GF-D8 (cell line): ENCODE data around the gene TBC1D19.

ENCODE experiments used
- DNase-seq: peaks from one replicate; lab custom pipeline; 2025; lab: John Stamatoyannopoulos, UW

The TBC1D19 gene

DNA sequence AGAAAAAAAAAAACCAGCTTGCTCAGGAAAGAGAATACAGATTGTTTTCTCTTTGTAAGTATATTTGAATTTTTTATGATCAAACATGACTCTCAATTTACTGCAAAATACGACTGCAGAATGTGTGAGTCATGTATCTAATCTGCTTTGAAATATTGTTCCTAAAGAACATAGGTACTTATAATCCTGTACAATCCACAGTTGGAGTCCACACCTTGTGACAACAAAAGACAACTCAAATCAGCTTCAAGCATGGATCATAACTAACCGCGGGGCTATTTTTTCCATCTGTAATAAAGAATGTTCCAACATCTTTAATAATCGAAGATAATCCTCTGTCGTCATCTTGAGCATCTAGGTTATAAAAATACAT, 198.9 kb downstream of the TBC1D19 start:
- DNase-seq: no peak

DNA sequence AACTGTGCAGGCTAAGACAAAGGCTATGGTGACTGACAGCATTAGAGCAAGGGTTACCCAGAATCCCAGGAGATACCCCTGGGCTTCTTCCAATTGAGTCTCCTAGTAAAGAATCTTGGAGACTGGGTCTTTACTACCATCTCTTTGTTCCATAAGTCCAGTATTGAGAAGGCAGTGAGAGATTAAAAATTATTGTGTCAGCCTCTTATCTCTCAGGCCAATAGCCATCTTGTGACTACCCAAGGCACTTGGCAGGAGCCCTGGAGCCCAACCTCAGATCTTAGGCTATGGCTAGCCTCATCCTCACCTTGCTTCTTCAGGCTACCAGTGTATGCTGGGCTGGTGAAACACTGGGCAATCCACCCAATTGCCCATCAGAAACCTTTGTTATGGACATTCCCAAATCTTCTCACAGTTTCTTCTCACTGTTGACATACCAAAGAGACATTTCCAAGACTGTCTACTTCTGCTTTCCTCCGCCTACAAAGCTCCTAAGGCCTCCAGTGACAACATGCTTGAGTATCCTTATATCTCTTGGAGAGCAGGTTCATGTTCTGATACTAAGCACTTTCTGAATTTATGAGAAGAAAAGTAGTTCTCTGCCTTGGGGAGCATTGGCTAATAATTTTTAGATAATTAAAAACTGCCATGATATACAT, 200.5 kb downstream of the TBC1D19 start:
- DNase-seq: no peak

- no peak for DNase-seq
Observed at GRCh38 chr4:26785312-26785711, 201.4 kb downstream of the TBC1D19 start.

GRCh38 chr4:26785810-26786209, 201.9 kb downstream of the TBC1D19 start:
- peak; percentile 23 for DNase-seq

DNA sequence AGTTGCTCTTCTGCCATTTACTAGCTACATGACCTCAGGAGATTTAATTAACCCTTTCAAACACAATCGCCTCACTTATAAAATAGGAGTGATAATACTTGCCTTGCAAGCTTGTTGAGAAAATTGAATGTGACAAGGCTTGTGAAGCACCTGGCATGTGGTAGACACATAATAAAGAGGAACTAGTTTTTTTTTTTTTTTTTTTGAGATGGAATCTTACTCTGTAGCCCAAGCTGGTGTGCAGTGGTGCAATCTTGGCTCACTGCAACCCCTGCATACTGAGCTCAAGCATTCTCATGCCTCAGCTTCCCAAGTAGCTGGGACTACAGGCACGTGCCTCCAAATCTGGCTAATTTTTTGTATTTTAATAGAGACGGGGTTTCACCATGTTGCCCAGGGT, 203.0 kb downstream of the TBC1D19 start:
- DNase-seq: peak; percentile 78

DNA sequence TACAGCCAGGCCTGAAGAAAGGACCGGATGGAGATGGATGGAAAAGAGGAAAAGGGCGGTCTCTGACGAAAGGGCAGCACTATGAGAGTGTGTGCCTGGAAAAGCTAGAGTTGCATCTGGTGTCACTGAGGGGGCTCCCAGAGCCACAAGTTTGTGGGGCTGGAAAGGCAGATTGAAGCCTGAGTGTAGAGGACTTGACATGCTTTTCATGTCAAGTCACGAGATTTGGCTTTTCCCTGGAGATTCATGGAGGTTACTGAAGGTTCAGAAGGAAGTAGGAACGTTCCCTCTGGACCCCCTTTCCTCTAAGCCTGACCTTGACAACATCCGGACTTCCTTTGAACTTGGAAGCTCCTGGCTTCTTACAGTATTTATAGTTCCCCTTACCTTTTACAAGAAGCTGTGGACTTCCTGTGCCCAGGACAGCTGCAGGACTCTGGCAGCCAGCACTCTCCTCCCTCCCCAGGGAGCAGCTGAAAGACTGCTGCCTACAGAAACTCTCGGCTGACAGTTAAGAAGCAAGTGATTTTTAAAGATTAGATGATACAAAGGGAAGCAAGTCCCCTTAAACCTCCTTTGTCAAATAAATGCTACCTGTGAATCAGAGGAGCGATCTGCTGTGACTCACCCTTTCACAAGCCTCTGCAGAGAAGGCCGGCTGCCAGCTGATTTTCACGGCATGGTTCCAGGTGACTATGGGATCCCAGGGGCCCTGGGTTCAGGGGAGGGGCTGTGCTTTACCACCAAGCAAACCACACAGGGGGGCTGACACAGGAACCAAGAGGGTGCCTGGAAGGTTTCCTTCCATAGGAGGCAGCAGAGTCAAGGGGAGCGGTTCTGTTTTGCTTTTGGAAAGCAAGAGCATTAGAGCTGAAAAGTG, 203.8 kb downstream of the TBC1D19 start:
- DNase-seq: peak; percentile 58

- no peak for DNase-seq
Observed at GRCh38 chr4:26788341-26788733, 204.5 kb downstream of the TBC1D19 start.

- DNase-seq: no peak
Observed at GRCh38 chr4:26789208-26789607, 205.3 kb downstream of the TBC1D19 start.

DNA sequence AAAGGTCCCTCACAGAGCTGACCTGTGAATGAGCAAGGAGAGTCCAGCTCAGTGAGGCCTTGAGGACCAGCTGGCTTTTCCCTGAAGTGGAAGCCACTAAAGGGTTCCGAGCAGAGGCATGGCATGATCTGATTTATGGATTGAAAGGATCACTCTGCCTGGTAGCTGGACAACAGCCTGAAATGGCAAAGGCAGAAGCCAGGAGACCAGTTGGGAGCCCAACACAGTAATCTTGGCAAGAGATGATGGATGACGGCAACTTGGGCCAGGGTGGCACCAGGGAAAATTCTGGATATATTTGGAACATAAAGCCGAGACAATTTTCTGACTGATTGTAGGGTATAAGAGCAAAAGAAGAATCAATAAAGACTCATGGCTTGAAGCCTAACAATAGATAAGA, 207.5 kb downstream of the TBC1D19 start:
- DNase-seq: no peak

GRCh38 chr4:26792639-26793038, 208.8 kb downstream of the TBC1D19 start:
- no peak for DNase-seq

- no peak for DNase-seq
Observed at GRCh38 chr4:26793735-26794134, 209.9 kb downstream of the TBC1D19 start.

- no peak for DNase-seq
Observed at GRCh38 chr4:26796081-26796480, 212.2 kb downstream of the TBC1D19 start.

GRCh38 chr4:26802790-26803189, 218.9 kb downstream of the TBC1D19 start:
- DNase-seq: no peak

DNA sequence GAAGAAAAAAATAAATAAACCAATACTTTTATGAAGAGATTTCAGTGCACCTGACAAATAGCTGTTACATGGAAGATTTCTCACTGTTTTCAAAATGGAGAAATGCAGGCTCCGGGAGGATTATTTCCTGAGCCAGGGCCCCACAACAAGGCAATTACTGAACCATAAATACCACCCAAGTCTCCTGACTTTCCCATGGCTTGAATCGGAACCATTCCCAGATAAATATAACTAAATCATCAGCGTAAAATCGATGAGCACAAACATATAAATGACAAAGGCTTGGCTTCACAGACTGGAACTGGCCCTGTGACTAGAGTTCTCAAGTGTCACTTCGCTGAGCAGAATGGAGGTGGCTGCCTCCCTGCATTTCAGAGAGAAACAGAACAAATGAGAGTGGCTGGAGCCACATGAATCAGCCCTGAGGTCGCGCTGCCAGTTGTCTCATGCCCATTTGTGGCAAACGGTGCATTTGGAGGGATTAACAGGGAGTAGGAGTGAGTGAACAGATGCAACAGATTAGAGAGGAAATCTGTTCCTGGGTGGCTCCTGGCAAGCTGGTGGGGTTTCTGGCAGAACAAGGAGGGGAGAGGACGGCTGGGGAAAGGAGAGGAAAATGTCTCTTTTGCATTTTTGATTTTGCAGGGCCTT, 219.5 kb downstream of the TBC1D19 start:
- no peak for DNase-seq

GRCh38 chr4:26804451-26804850, 220.6 kb downstream of the TBC1D19 start:
- no peak for DNase-seq

DNA sequence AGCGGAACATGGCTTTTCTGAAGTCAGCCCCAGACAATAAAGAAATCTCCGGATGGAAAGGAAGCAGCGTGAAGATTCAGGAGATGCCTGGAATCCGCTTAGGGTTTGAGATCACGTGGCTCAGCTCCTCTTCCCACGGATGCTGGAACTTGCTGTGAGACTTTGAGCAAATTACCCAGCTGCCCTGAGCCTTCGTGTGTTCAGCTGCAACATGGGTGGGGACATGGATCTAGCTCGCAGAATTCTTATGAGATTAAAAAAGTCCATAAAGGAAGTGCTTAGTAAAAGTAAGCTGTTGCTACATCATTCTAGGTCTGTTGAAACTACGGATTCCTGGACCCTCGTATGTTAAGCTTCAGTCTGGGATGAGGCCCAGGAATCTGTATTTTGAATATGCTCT, 221.0 kb downstream of the TBC1D19 start:
- no peak for DNase-seq
